Activated CD4-positive, alpha-beta T cell treated with anti-CD3 and anti-CD28 coated beads for 36 hours (primary cell): ENCODE results near the gene PPP4R3B. TPM values are rescaled to one million over a fixed set of nuclear protein-coding genes. Genes with fewer than 3 reads are reported as not detected.

Experiments used
- ATAC-seq: fragments of 200-7000 bp; cut with Tn5 transposase; one replicate; pipeline ENCODE4 v1.10.0; 2021; ENCODE audit warnings: mild to moderate bottlenecking, moderate library complexity
- CTCF ChIA-PET: fragments of 350-600 bp; sonication (Branson Sonifier 250); formaldehyde crosslinking; loops from one replicate; lab custom pipeline; 2021; ENCODE audit warnings: antibody characterized with exemption; lab: Charles Lee
- POLR2A ChIA-PET: fragments of 350-600 bp; sonication (Branson Sonifier 250); formaldehyde crosslinking; loops from one replicate; lab custom pipeline; 2021; ENCODE audit warnings: antibody characterized with exemption, inconsistent platforms; lab: Charles Lee
- DNase-seq: peaks from one replicate; pipeline ENCODE4 v3.0.0-alpha.2; 2020
- H3K27ac Mint-ChIP-seq: one replicate; pipeline ENCODE4 v1.8.0; 2021; ENCODE audit warnings: mixed read lengths
- H3K27me3 Mint-ChIP-seq: one replicate; pipeline ENCODE4 v1.8.0; 2021; ENCODE audit warnings: mixed read lengths
- H3K36me3 Mint-ChIP-seq: one replicate; pipeline ENCODE4 v1.8.0; 2021; ENCODE audit warnings: low read depth, mixed read lengths
- H3K4me1 Mint-ChIP-seq: one replicate; pipeline ENCODE4 v1.8.0; 2021; ENCODE audit warnings: mixed read lengths
- H3K4me3 Mint-ChIP-seq: one replicate; pipeline ENCODE4 v1.8.0; 2021; ENCODE audit warnings: mild to moderate bottlenecking, moderate library complexity, mixed read lengths
- H3K9me3 Mint-ChIP-seq: one replicate; pipeline ENCODE4 v1.8.0; 2021; ENCODE audit warnings: low read depth, mixed read lengths
- intact Hi-C, 2 experiments: fragments of 100-400 bp; cut with DNase I in 1 of 2; cut with micrococcal nuclease in 1 of 2; formaldehyde crosslinking; loops; one replicate each; pipeline versions ENCODE4 v1.14.2 to v1.15.1; 2022 to 2024; cut with DNase I, micrococcal nuclease
- total RNA-seq, 2 experiments: library from RNA; stranded (reverse); gene quantifications; one replicate each; pipeline ENCODE4 v1.2.3, GENCODE V29; 2021

Gene PPP4R3B
- total RNA-seq, 2 experiments from 2014 or later: 67.5 to 74.1 TPM

DNA sequence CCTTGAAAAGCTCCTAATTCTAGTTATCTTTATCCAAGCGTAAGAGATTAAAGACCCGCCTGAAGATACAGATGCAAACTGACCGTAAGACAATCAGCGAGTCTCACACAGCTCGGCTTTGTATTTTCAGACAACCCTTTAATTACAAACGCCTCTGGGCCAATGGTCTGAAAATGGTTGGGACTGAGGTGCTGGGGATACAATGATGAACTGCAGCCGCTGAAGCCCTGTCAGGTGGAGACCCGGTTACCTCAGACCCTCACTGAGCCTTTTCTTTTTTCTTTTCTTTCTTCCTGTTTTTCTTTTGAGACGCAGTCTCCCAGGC is 98.6 kb downstream of the PPP4R3B start:
- intact Hi-C loops: loop anchor here (1.0 to 5.0 kb wide), 10 partner anchors 73 to 469 kb away; partner anchors contain the start of genes CLHC1 (in 2 of the 2), MTIF2 (in 2 of the 2), PPP4R3B (in 2 of the 2) and RPS27A (in 2 of the 2)
- ATAC-seq (peak; percentile 11), DNase-seq (no peak)
- Mint-ChIP-seq H3K4me1 (peaks cover 8% of the 10 kb centered on the region), H3K36me3 (peaks cover 9% of the 10 kb centered on the region), H3K27me3 (no peaks in the 10 kb centered on the region), H3K9me3 (no peaks in the 10 kb centered on the region), H3K4me3 (peak overlapping the region; percentile 99), H3K27ac (peak overlapping the region; percentile 97)
- ChIA-PET POLR2A (interaction anchor here (0.6 to 2.0 kb wide), 3 partner anchors 20 to 287 kb away, joined by 3 to 15 read pairs (median 4); partner anchors contain the start of genes CLHC1, PPP4R3B and RPS27A), CTCF (interaction anchor here (0.6 to 2.4 kb wide), 3 partner anchors 12 to 345 kb away, joined by 3 to 6 read pairs (median 3); no protein-coding TSS in a partner anchor)

DNA sequence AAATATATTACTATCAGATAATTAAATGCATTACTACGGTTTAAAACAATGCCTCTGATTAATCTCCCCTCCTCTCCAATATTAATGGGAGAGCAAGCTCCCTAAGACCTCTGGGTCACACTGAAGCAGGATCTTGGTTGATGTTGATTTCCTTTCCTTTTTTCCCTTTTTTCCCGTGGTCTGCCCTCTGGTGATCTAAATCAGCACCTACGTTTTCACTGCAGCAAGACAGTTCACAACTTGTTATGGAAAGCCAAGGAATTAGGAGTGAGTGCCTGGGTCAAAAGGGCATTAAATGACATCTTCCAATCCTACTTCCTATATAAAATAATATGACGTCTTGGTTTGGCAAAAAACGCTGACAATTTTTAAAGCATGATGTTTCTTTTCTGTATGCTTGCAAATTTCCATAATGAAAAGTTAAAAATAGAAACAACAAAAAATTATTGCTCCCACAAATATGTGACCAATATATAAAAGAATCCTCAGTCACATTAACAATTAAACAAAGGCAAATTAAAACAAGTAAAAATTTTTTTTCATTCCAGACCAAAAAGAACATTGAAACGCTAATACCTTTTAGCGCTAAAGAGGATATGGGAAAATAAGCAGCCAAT is 105.8 kb downstream of the PPP4R3B start:
- no peak overlapping the region for H3K4me3 Mint-ChIP-seq
- H3K27me3 Mint-ChIP-seq: no peaks in the 10 kb centered on the region
- no peak for ATAC-seq
- DNase-seq: no peak
- POLR2A ChIA-PET: no interaction called here
- H3K27ac Mint-ChIP-seq: no peak overlapping the region
- H3K4me1 Mint-ChIP-seq: no peaks in the 10 kb centered on the region
- CTCF ChIA-PET: interaction anchor here (0.6 kb wide), 1 partner anchor 682 kb away, joined by 3 read pairs; no protein-coding TSS in a partner anchor
- intact Hi-C loops: no loop called here
- no peaks in the 10 kb centered on the region for H3K9me3 Mint-ChIP-seq
- no peaks in the 10 kb centered on the region for H3K36me3 Mint-ChIP-seq

DNA sequence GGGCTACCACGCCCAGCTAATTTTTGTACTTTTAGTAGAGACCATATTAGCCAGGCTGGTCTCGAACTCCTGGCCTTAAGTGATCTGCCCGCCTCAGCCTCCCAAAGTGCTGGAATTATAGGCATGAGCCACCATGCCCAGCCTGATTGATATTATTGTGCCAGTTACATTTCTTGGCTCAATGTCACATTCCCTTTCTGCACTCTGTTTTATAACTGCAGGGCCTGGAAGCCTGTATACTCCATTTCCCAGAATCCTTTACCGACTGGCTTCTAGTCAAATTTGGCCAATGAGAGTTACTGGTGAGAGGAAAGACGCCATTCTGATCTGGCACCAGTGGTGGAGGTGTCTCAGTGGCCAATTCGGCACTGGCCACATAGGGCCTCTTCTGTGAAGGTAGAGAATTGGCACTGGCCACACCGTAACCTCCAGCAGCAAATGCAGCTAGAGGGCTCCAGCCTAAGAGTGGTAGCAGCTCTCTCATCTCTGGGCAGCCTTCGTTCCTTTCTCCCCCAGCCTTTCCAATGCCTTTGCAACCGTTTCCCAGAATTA is 114.8 kb downstream of the PPP4R3B start:
- H3K9me3 Mint-ChIP-seq: no peaks in the 10 kb centered on the region
- no peaks in the 10 kb centered on the region for H3K36me3 Mint-ChIP-seq
- DNase-seq: no peak
- no peak for ATAC-seq
- H3K4me1 Mint-ChIP-seq: no peaks in the 10 kb centered on the region
- POLR2A ChIA-PET: no interaction called here
- no peak overlapping the region for H3K27ac Mint-ChIP-seq
- CTCF ChIA-PET: no interaction called here
- intact Hi-C loops: no loop called here
- no peaks in the 10 kb centered on the region for H3K27me3 Mint-ChIP-seq
- H3K4me3 Mint-ChIP-seq: no peak overlapping the region

DNA sequence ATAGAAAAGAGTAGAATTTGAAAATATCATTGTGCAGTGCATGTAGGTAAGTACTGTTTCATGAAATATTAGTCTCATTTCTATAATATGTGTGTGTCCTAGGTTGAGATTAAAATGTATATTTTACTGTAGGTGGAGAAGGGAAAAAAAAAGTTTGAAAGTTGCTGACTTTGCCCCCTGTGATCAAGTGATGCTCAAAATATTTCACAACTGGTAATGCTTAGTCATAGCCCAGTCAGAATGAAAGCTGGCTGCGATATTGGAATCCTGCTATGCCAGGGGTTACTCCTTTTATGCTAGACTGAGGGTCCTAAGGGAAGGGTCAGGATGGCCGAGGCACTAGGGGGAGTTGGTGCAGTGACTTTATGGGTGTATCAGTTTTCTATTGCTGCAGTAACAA is 117.4 kb downstream of the PPP4R3B start:
- intact Hi-C loops: no loop called here
- ATAC-seq (peak; percentile 26), DNase-seq (no peak)
- POLR2A ChIA-PET: no interaction called here
- no peaks in the 10 kb centered on the region for H3K36me3 Mint-ChIP-seq
- no peak overlapping the region for H3K4me3 Mint-ChIP-seq
- H3K27ac Mint-ChIP-seq: no peak overlapping the region
- CTCF ChIA-PET: no interaction called here
- no peaks in the 10 kb centered on the region for H3K27me3 Mint-ChIP-seq
- no peaks in the 10 kb centered on the region for H3K9me3 Mint-ChIP-seq
- no peaks in the 10 kb centered on the region for H3K4me1 Mint-ChIP-seq

DNA sequence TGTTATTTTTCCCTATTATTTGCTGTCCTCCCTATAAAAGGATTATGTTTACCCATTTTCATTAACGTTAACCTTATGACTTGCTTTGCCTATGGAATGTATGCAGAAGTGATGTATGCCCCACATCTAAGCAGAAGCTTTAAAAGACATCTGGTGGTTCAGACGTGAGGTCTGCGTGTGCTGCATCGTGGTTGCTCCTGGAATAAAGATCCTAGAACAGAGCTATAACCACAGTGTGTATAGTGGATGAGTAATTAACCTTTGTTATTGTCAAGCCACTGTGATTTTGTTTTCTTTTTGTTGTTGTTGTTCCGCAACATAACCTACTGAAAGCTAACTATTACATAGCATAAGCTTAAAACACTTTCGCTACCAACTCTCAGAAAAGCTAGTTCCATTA is 118.8 kb downstream of the PPP4R3B start:
- Mint-ChIP-seq H3K4me1 (no peaks in the 10 kb centered on the region), H3K9me3 (no peaks in the 10 kb centered on the region), H3K27ac (no peak overlapping the region), H3K36me3 (no peaks in the 10 kb centered on the region), H3K27me3 (no peaks in the 10 kb centered on the region), H3K4me3 (no peak overlapping the region)
- ChIA-PET CTCF (no interaction called here), POLR2A (interaction anchor here (0.6 kb wide), 1 partner anchor 20 kb away, joined by 4 read pairs; no protein-coding TSS in a partner anchor)
- ATAC-seq (no peak), DNase-seq (no peak)
- intact Hi-C loops: no loop called here

Other genes starting within 250 kb of the PPP4R3B start
- gene CCDC88A, start 197.8 kb downstream of the PPP4R3B start, total RNA-seq: 10 to 100 TPM; 10.1 to 11.3 TPM
- 10 to 100 TPM; 34.3 to 42.1 TPM for gene CFAP36, start 97.9 kb downstream of the PPP4R3B start, total RNA-seq
- gene PNPT1, start 76.2 kb upstream of the PPP4R3B start, total RNA-seq: 10 to 100 TPM; 41.1 to 54.0 TPM